Measurements from ENCODE around the gene NSMCE1.

The NSMCE1 gene

GRCh38 chr16:27243725-27244362 is 24.7 kb downstream of the NSMCE1 start:
- no peak for DNase-seq (ENCODE audit: low spot score)

GRCh38 chr16:27242868-27243590 is 25.5 kb downstream of the NSMCE1 start:
- DNase-seq (ENCODE audit: low spot score): peak; percentile 49

- DNase-seq (ENCODE audit: low spot score): no peak
These were observed 26.2 kb downstream of the NSMCE1 start for GRCh38 chr16:27242398-27242797.

- DNase-seq (ENCODE audit: low spot score): no peak
These were observed 26.9 kb downstream of the NSMCE1 start for GRCh38 chr16:27241658-27242057.

GRCh38 chr16:27240948-27241531 is 27.5 kb downstream of the NSMCE1 start:
- DNase-seq (ENCODE audit: low spot score): no peak

- no peak for DNase-seq (ENCODE audit: low spot score)
These were observed 28.5 kb downstream of the NSMCE1 start for GRCh38 chr16:27239906-27240655.

GRCh38 chr16:27239026-27239425 is 29.5 kb downstream of the NSMCE1 start:
- no peak for DNase-seq (ENCODE audit: low spot score)

GRCh38 chr16:27238591-27238990 is 30.0 kb downstream of the NSMCE1 start:
- DNase-seq (ENCODE audit: low spot score): no peak

- DNase-seq (ENCODE audit: low spot score): peak; percentile 8
These were observed 30.5 kb downstream of the NSMCE1 start for GRCh38 chr16:27238016-27238587.

GRCh38 chr16:27237219-27238015 is 31.2 kb downstream of the NSMCE1 start:
- no peak for DNase-seq (ENCODE audit: low spot score)

- no peak for DNase-seq (ENCODE audit: low spot score)
These were observed 31.8 kb downstream of the NSMCE1 start for GRCh38 chr16:27236635-27237218.

GRCh38 chr16:27235938-27236245 is 32.7 kb downstream of the NSMCE1 start:
- DNase-seq (ENCODE audit: low spot score): no peak

GRCh38 chr16:27235055-27235937 is 33.3 kb downstream of the NSMCE1 start:
- DNase-seq (ENCODE audit: low spot score): peak; percentile 65

- DNase-seq (ENCODE audit: low spot score): no peak
These were observed 34.0 kb downstream of the NSMCE1 start for GRCh38 chr16:27234603-27235002.

GRCh38 chr16:27234171-27234570 is 34.4 kb downstream of the NSMCE1 start:
- DNase-seq (ENCODE audit: low spot score): no peak

- DNase-seq (ENCODE audit: low spot score): no peak
These were observed 34.8 kb downstream of the NSMCE1 start for GRCh38 chr16:27233731-27234130.

GRCh38 chr16:27232901-27233625 is 35.5 kb downstream of the NSMCE1 start:
- DNase-seq (ENCODE audit: low spot score): no peak

- no peak for DNase-seq (ENCODE audit: low spot score)
These were observed 36.3 kb downstream of the NSMCE1 start for GRCh38 chr16:27232061-27232900.

GRCh38 chr16:27231692-27232060 is 36.9 kb downstream of the NSMCE1 start:
- DNase-seq (ENCODE audit: low spot score): no peak
